Ishikawa (cell line): ENCODE measurements around the gene SLC35C1.
A peak's percentile ranks its signal among the peaks of the same experiment; 100 is the strongest.

Source experiments
- CREB1 ChIP-seq: IDR thresholded peaks from 2 replicates; pipeline ENCODE4 v1.6.1; 2012; ENCODE audit warnings: low read depth
- EP300 ChIP-seq: IDR thresholded peaks from 2 replicates; pipeline ENCODE4 v1.6.1; 2012; ENCODE audit warnings: borderline replicate concordance
- FOXM1 ChIP-seq: IDR thresholded peaks from 2 replicates; pipeline ENCODE4 v1.6.1; 2012; ENCODE audit warnings: low read depth, borderline replicate concordance
- REST ChIP-seq: IDR thresholded peaks from 2 replicates; pipeline ENCODE4 v1.6.1; 2012; ENCODE audit warnings: low read depth, mild to moderate bottlenecking

DNA sequence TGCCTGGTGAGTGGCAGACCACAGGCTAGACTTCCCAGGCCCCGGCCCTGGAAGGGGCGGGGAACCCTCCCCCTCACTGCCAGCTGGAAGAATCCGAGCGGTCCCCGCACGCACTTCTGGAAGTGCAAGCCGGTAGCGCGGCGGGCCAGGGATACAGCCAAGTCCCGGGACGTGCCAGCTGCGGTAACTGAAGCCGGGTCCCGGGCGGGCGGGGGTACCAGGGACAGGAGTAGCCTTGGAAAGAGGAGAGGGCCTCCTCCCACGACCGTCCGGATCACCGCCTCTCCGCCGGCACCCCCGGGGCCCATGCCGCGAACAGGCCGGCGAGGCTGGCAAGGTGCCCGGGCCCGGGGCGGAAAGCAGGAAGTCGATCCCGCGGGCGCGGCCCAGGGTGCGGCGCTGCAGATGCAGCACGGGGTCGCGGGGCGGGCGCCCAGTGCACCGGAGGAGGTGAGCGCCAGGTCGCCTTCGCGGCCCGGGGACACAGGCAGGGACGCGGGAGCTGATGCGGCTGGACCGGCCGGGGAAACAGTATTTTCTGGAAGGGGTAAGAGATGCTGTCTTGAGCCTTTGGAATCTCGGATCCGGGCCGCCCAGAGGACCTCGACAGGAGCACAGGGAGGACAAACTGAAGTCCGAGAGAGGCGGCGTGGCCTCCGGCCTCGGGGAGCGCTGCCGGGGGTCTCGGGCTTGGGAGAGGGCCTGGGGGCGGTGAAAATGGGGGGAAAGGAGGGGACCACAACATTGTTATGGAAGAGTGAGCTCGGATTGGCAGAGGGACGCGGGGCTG is 783 bp upstream of the SLC35C1 start:
- TF ChIP-seq FOXM1 (no peak), EP300 (peak; percentile 28; the same call in 1 of the 2 replicates), CREB1 (no peak), REST (no peak)
